Measurements from ENCODE around the gene CCDC88C. TPM values are rescaled to one million over a fixed set of nuclear protein-coding genes. Genes with fewer than 3 reads are reported as not detected.
"Not testable (repeated sequence)": the region's sequence is repeated elsewhere in the genome, so short reads cannot be mapped to it uniquely, and the experiment has no call there.

The CCDC88C gene
- total RNA-seq, 1 experiment from 2014 or later: 57.9 TPM

DNA sequence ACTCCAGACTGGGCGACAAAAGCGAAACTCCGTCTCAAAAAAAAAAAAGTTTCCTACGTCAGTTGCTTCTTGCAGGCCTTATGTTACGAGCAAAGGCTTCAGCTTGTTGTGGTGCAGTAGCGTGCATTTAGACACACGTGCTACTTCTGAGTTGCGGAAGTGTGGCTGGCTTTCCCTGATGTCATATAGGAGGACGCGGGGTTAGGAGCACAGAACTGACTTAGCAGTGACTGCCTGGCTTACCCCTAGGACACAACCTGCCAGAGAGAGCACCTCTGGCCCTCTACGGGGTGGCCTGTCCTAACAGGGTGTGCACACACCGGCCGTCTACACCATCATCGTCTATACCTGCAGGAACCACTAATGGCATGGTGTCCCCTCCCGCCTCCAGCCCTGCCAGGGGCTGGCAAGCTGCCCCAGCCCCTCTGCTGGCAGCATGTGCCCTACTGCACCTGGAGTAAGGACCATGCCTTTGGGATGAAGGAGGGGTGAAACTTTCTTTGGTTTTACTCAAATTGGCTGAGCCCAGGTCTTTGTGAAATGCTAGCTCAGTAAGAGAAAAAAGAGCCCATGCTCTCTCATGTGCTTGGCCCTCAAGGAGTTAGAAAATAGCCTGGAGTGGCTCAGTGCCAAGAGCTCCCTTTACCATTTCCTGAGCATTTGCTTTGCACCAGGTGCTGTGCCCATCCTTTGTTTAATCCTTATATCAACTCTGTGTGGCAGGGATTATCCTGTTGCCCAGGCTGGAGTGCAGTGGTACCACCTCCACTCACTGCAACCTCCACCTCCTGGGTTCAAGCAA is 171.4 kb downstream of the CCDC88C start:
- Histone ChIP-seq H3K9ac (ENCODE audit: low read length) (no peak overlapping the region), H3K4me1 (ENCODE audit: low read length) (peaks cover 59% of the 10 kb centered on the region), H3K27ac (ENCODE audit: low read length) (no peak overlapping the region), H4K20me1 (ENCODE audit: insufficient read depth, low read depth, low read length) (no peaks in the 10 kb centered on the region), H2AFZ (ENCODE audit: low read length) (no peak overlapping the region), H3K79me2 (ENCODE audit: low read length) (no peaks in the 10 kb centered on the region), H3K27me3 (ENCODE audit: low read length) (no peaks in the 10 kb centered on the region), H3K4me3 (ENCODE audit: low read length) (no peak overlapping the region), H3K9me2 (replicated peaks; ENCODE audit: insufficient read depth, low read length) (no peaks in the 10 kb centered on the region), H3K9me3 (ENCODE audit: low read length) (no peaks in the 10 kb centered on the region), H3K36me3 (ENCODE audit: insufficient read depth, low read length) (no peaks in the 10 kb centered on the region), H3K4me2 (ENCODE audit: low read depth, low read length, poor library complexity, severe bottlenecking) (no peak overlapping the region)
- peak; percentile 67 for DNase-seq

DNA sequence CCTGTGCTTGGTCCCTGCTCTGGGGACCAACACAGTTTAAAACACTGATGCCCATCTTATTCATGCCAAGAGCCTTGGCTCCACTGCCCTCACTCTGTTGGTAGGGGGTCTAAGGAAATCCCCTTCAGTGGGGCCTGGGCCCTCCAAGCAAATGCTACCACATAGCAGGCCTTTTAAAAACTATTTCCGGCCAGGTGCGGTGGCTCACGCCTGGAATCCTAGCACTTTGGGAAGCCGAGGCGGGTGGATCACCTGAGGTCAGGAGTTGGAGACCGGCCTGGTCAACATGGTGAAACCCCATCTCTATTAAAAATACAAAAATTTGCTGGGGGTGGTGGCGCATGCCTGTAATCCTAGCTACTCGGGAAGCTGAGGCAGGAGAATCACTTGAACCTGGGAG is 172.0 kb downstream of the CCDC88C start:
- not testable (repeated sequence) for H3K27me3 ChIP-seq (ENCODE audit: low read length); H3K9me3 ChIP-seq (ENCODE audit: low read length); DNase-seq; H3K36me3 ChIP-seq (ENCODE audit: insufficient read depth, low read length); H3K4me3 ChIP-seq (ENCODE audit: low read length); H3K9me2 ChIP-seq (replicated peaks; ENCODE audit: insufficient read depth, low read length); H4K20me1 ChIP-seq (ENCODE audit: insufficient read depth, low read depth, low read length); H3K27ac ChIP-seq (ENCODE audit: low read length); H3K79me2 ChIP-seq (ENCODE audit: low read length); H2AFZ ChIP-seq (ENCODE audit: low read length); H3K4me2 ChIP-seq (ENCODE audit: low read depth, low read length, poor library complexity, severe bottlenecking); H3K9ac ChIP-seq (ENCODE audit: low read length)
- peaks cover 55% of the 10 kb centered on the region for H3K4me1 ChIP-seq (ENCODE audit: low read length)

DNA sequence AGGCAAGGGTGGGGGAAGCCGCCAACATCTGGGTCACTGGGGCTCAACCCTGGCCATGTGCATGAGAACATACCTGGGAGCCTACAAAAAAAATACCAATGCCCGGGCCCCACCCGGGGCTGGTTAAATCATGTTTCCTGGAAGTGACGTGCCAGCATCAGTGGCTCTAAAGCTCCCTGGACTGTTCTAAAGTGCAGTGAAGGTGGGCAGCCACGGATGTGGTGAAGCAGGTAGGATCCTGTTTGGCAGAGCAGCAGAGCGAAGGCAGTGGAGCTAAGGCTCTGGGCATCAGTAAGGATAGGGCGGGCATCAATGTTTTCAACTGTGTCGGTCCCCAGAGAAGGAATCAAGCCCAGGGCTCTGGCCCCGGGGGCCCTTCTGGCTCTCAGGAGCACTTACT is 172.6 kb downstream of the CCDC88C start:
- Histone ChIP-seq H3K4me1 (ENCODE audit: low read length) (peaks cover 49% of the 10 kb centered on the region), H3K79me2 (ENCODE audit: low read length) (no peaks in the 10 kb centered on the region), H4K20me1 (ENCODE audit: insufficient read depth, low read depth, low read length) (no peaks in the 10 kb centered on the region), H3K9me2 (replicated peaks; ENCODE audit: insufficient read depth, low read length) (no peaks in the 10 kb centered on the region), H3K36me3 (ENCODE audit: insufficient read depth, low read length) (no peaks in the 10 kb centered on the region), H3K4me3 (ENCODE audit: low read length) (no peak overlapping the region), H3K4me2 (ENCODE audit: low read depth, low read length, poor library complexity, severe bottlenecking) (no peak overlapping the region), H3K9me3 (ENCODE audit: low read length) (no peaks in the 10 kb centered on the region), H3K27ac (ENCODE audit: low read length) (no peak overlapping the region), H3K9ac (ENCODE audit: low read length) (no peak overlapping the region), H2AFZ (ENCODE audit: low read length) (no peak overlapping the region), H3K27me3 (ENCODE audit: low read length) (no peaks in the 10 kb centered on the region)
- no peak for DNase-seq

DNA sequence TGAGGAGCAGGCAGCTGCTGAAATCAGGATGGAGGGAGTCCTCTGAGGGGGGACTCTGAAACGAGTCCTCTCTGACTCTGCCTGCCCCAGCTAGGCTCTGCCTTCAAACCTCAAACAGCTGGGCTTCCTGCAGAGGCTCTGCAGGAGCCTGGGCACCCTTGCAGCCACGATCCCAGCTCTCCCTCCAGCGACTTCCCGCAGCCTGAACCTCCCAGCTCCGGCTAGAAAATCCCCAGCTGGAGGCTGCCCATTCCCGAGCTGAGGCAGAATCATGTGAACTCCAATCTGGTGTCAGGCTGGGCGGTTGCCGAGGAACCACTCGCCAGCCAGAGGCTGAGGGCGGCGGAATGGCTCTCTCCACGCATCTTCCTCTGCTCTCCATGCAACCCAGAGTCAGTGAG is 173.1 kb downstream of the CCDC88C start, which contains the start of gene GPR68:
Gene GPR68, minus strand, starts transcription at position 204 of the 401 bp plus-strand sequence. CDS start 9,654 bp downstream, outside the sequence.
- Histone ChIP-seq H2AFZ (ENCODE audit: low read length) (peak within 1 kb of the TSS; percentile 33; the same call in 1 of the 2 replicates), H4K20me1 (ENCODE audit: insufficient read depth, low read depth, low read length) (no peaks in the 10 kb centered on the region), H3K4me2 (ENCODE audit: low read depth, low read length, poor library complexity, severe bottlenecking) (peak within 1 kb of the TSS; percentile 63)

DNA sequence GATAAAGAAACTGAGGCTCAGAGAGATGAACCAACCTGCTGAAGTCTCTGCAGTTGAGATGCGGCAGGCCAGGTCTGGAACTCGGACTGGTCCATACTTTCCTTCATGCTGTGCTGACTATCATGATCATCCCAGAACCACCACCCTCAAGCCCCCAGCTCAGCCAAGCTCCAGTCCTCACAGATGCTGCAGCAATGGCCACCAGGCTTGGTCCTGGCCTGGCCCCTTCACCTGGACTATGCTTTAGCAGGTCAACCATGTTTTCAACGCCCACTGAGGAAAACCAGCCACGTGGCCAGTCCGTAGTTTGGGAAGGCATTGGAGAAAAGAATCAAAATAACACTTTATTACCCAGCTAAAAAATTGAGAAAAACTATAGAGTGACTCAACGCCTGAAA is 174.5 kb downstream of the CCDC88C start:
- no peaks in the 10 kb centered on the region for H3K9me2 ChIP-seq (replicated peaks; ENCODE audit: insufficient read depth, low read length)
- no peaks in the 10 kb centered on the region for H3K27me3 ChIP-seq (ENCODE audit: low read length)
- no peaks in the 10 kb centered on the region for H3K79me2 ChIP-seq (ENCODE audit: low read length)
- H3K27ac ChIP-seq (ENCODE audit: low read length): peak overlapping the region; percentile 42
- H3K9me3 ChIP-seq (ENCODE audit: low read length): no peaks in the 10 kb centered on the region
- H3K4me1 ChIP-seq (ENCODE audit: low read length): peaks cover 39% of the 10 kb centered on the region
- no peaks in the 10 kb centered on the region for H3K36me3 ChIP-seq (ENCODE audit: insufficient read depth, low read length)
- no peaks in the 10 kb centered on the region for H4K20me1 ChIP-seq (ENCODE audit: insufficient read depth, low read depth, low read length)
- H2AFZ ChIP-seq (ENCODE audit: low read length): peak overlapping the region; percentile 33
- H3K4me3 ChIP-seq (ENCODE audit: low read length): peak overlapping the region; percentile 38; the same call in 1 of the 2 replicates
- H3K4me2 ChIP-seq (ENCODE audit: low read depth, low read length, poor library complexity, severe bottlenecking): peak overlapping the region; percentile 63
- H3K9ac ChIP-seq (ENCODE audit: low read length): peak overlapping the region; percentile 40
- DNase-seq: no peak

More for the DNA sequence above, 173.1 kb downstream of the CCDC88C start, which contains the start of gene GPR68:
- no peak for DNase-seq
- Histone ChIP-seq H3K4me1 (ENCODE audit: low read length) (peaks cover 44% of the 10 kb centered on the region), H3K79me2 (ENCODE audit: low read length) (no peaks in the 10 kb centered on the region), H3K9ac (ENCODE audit: low read length) (peak within 1 kb of the TSS; percentile 40), H3K4me3 (ENCODE audit: low read length) (peak within 1 kb of the TSS; percentile 38; the same call in 1 of the 2 replicates), H3K27ac (ENCODE audit: low read length) (peak within 1 kb of the TSS; percentile 42), H3K9me3 (ENCODE audit: low read length) (no peaks in the 10 kb centered on the region), H3K27me3 (ENCODE audit: low read length) (no peaks in the 10 kb centered on the region), H3K9me2 (replicated peaks; ENCODE audit: insufficient read depth, low read length) (no peaks in the 10 kb centered on the region), H3K36me3 (ENCODE audit: insufficient read depth, low read length) (no peaks in the 10 kb centered on the region)

DNA sequence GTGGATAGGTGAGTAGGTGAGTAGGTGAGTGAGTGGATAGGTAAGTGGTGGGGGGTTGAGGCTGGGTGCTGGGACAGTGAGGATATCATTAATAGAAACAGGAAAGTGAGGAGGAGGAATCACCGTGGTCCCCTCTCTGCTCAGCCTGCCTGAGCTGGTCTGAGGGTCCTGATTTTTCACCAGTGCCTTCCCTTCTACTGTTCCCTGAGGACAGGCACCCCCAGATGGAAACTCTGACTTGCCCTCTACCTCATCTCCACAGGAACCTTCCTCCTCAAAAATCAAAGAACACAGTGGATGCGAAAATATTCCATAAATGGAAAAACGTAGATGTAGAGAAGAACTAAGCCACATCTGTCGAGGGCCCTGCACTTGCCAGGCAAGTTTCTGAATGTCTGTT is 175.0 kb downstream of the CCDC88C start:
- Histone ChIP-seq H3K27ac (ENCODE audit: low read length) (peak overlapping the region; percentile 42), H4K20me1 (ENCODE audit: insufficient read depth, low read depth, low read length) (no peaks in the 10 kb centered on the region), H3K9ac (ENCODE audit: low read length) (peak overlapping the region; percentile 40), H3K79me2 (ENCODE audit: low read length) (no peaks in the 10 kb centered on the region), H3K9me3 (ENCODE audit: low read length) (no peaks in the 10 kb centered on the region), H2AFZ (ENCODE audit: low read length) (peak overlapping the region; percentile 33), H3K36me3 (ENCODE audit: insufficient read depth, low read length) (no peaks in the 10 kb centered on the region), H3K27me3 (ENCODE audit: low read length) (no peaks in the 10 kb centered on the region), H3K9me2 (replicated peaks; ENCODE audit: insufficient read depth, low read length) (no peaks in the 10 kb centered on the region), H3K4me1 (ENCODE audit: low read length) (peaks cover 39% of the 10 kb centered on the region), H3K4me3 (ENCODE audit: low read length) (peak overlapping the region; percentile 38; the same call in 1 of the 2 replicates), H3K4me2 (ENCODE audit: low read depth, low read length, poor library complexity, severe bottlenecking) (peak overlapping the region; percentile 63)
- no peak for DNase-seq

DNA sequence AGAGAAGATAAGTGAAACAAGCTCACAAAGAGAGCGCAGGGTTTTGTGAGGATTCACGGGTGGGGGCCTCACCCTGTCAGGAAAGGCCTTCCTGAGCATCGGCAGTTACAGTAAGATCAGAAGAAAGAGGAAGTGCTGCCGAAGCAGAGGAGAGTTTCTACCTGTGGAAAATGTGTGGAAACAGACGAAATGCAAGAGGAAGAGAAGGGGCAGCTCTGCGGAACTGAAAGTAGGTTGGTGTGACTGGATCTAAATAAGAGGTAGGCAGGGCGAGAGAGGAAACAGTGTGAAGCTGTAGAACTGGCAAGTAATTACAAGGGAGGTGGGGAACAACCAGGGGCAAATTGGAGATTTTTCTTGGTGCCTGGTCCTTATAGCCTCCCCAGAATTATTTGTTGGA is 175.8 kb downstream of the CCDC88C start:
- Histone ChIP-seq H3K9me2 (replicated peaks; ENCODE audit: insufficient read depth, low read length) (no peaks in the 10 kb centered on the region), H3K9ac (ENCODE audit: low read length) (peak overlapping the region; percentile 52), H3K27me3 (ENCODE audit: low read length) (no peaks in the 10 kb centered on the region), H3K4me2 (ENCODE audit: low read depth, low read length, poor library complexity, severe bottlenecking) (peak overlapping the region; percentile 65), H2AFZ (ENCODE audit: low read length) (0 out of 2 replicates have a peak overlapping the region, but pooled peaks have one; percentile 4), H3K36me3 (ENCODE audit: insufficient read depth, low read length) (no peaks in the 10 kb centered on the region), H3K79me2 (ENCODE audit: low read length) (no peaks in the 10 kb centered on the region), H4K20me1 (ENCODE audit: insufficient read depth, low read depth, low read length) (no peaks in the 10 kb centered on the region), H3K27ac (ENCODE audit: low read length) (peak overlapping the region; percentile 50), H3K4me3 (ENCODE audit: low read length) (peak overlapping the region; percentile 48; the same call in 1 of the 2 replicates), H3K9me3 (ENCODE audit: low read length) (no peaks in the 10 kb centered on the region), H3K4me1 (ENCODE audit: low read length) (peaks cover 39% of the 10 kb centered on the region)
- peak; percentile 93 for DNase-seq

DNA sequence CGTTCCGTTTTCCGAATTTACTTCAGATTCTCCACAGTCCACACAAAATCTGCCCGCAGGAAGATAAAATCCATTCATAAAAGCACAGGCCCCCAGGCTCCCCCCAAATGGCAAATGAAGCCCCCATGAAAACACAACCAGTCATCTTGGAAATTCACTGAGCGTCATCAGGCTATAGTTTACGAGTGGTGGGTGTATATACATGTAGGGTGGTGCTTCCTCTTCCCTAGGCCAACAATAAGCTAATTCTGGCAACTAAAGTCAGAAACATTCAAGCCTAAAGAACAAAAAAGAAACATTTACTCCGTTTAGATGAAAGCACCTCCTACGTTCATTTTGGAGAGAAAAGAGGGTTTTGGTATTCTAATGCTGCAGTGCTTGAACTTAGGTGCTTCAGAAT is 179.0 kb downstream of the CCDC88C start:
- DNase-seq: no peak
- peaks cover 24% of the 10 kb centered on the region for H3K4me1 ChIP-seq (ENCODE audit: low read length)
- H3K9me3 ChIP-seq (ENCODE audit: low read length): no peaks in the 10 kb centered on the region
- H3K9ac ChIP-seq (ENCODE audit: low read length): no peak overlapping the region
- H3K36me3 ChIP-seq (ENCODE audit: insufficient read depth, low read length): no peaks in the 10 kb centered on the region
- H4K20me1 ChIP-seq (ENCODE audit: insufficient read depth, low read depth, low read length): no peaks in the 10 kb centered on the region
- no peak overlapping the region for H3K27ac ChIP-seq (ENCODE audit: low read length)
- H3K79me2 ChIP-seq (ENCODE audit: low read length): no peaks in the 10 kb centered on the region
- no peak overlapping the region for H3K4me2 ChIP-seq (ENCODE audit: low read depth, low read length, poor library complexity, severe bottlenecking)
- no peaks in the 10 kb centered on the region for H3K27me3 ChIP-seq (ENCODE audit: low read length)
- H3K4me3 ChIP-seq (ENCODE audit: low read length): no peak overlapping the region
- H2AFZ ChIP-seq (ENCODE audit: low read length): no peak overlapping the region
- no peaks in the 10 kb centered on the region for H3K9me2 ChIP-seq (replicated peaks; ENCODE audit: insufficient read depth, low read length)

Measured in Karpas-422 (cell line).